ENCODE measurements around the gene KIAA0825. TPM values are rescaled to one million over a fixed set of nuclear protein-coding genes. Genes with fewer than 3 reads are reported as not detected.

KIAA0825 gene
- total RNA-seq, 4 donors from 2014 or later: 1.8 to 3.4 (median 2.6) TPM

GRCh38 chr5:94347130-94347529 is 271.3 kb downstream of the KIAA0825 start:
- WGBS, 2 donors: 72 to 87% methylated on average over 2 to 4 of the region's 8 CpGs
- Histone ChIP-seq H3K9me3 (peaks cover 0 to 5% (median 0%) of the 10 kb centered on the region in 3 donors), H3K4me1 (no peaks in the 10 kb centered on the region), H3K36me3 (no peaks in the 10 kb centered on the region), H3K27me3 (no peaks in the 10 kb centered on the region), H3K4me3 (no peak overlapping the region), H3K27ac (no peak overlapping the region)
- TF ChIP-seq CTCF (IDR thresholded peaks at IDR 0.05) (no peak), POLR2A (IDR thresholded peaks at IDR 0.05) (no peak)
- DNase-seq: no peak
- intact Hi-C loops (cut with DNase I): no loop called here

GRCh38 chr5:94345257-94345656 is 273.1 kb downstream of the KIAA0825 start:
- no peak overlapping the region for H3K4me3 ChIP-seq
- no peaks in the 10 kb centered on the region for H3K4me1 ChIP-seq
- no peak for DNase-seq
- no peaks in the 10 kb centered on the region for H3K36me3 ChIP-seq
- H3K27ac ChIP-seq: no peak overlapping the region
- intact Hi-C loops (cut with DNase I): no loop called here
- peaks cover 0 to 5% (median 0%) of the 10 kb centered on the region in 3 donors for H3K9me3 ChIP-seq
- no peaks in the 10 kb centered on the region for H3K27me3 ChIP-seq
- TF ChIP-seq POLR2A (IDR thresholded peaks at IDR 0.05) (no peak), CTCF (IDR thresholded peaks at IDR 0.05) (no peak)

GRCh38 chr5:94337617-94338016 is 280.8 kb downstream of the KIAA0825 start:
- no peak overlapping the region for H3K4me3 ChIP-seq
- H3K9me3 ChIP-seq: no peaks in the 10 kb centered on the region
- no peaks in the 10 kb centered on the region for H3K27me3 ChIP-seq
- H3K36me3 ChIP-seq: no peaks in the 10 kb centered on the region
- H3K27ac ChIP-seq: no peak overlapping the region
- no peak for TF ChIP-seq CTCF (IDR thresholded peaks at IDR 0.05)
- H3K4me1 ChIP-seq: no peaks in the 10 kb centered on the region
- WGBS, 2 donors: 85 to 100% methylated on average over 1 of the region's 1 CpG
- intact Hi-C loops (cut with DNase I): no loop called here
- no peak for DNase-seq

GRCh38 chr5:94335936-94336335 is 282.5 kb downstream of the KIAA0825 start:
- no peaks in the 10 kb centered on the region for H3K36me3 ChIP-seq
- TF ChIP-seq CTCF (IDR thresholded peaks at IDR 0.05): no peak
- no peak for TF ChIP-seq POLR2A (IDR thresholded peaks at IDR 0.05)
- DNase-seq: no peak

GRCh38 chr5:94329115-94329514 is 289.3 kb downstream of the KIAA0825 start:
- TF ChIP-seq CTCF (IDR thresholded peaks at IDR 0.05): no peak
- no peaks in the 10 kb centered on the region for H3K36me3 ChIP-seq
- no peaks in the 10 kb centered on the region for H3K27me3 ChIP-seq
- no peaks in the 10 kb centered on the region for H3K4me1 ChIP-seq
- peaks cover 0 to 9% (median 8%) of the 10 kb centered on the region in 3 donors for H3K9me3 ChIP-seq
- intact Hi-C loops (cut with DNase I): no loop called here
- no peak for DNase-seq
- no peak overlapping the region for H3K27ac ChIP-seq
- no peak overlapping the region for H3K4me3 ChIP-seq
- 78 to 100% methylated on average over 1 of the region's 1 CpG for WGBS, 2 donors

More at GRCh38 chr5:94335936-94336335, 282.5 kb downstream of the KIAA0825 start:
- Histone ChIP-seq H3K27me3 (no peaks in the 10 kb centered on the region), H3K27ac (no peak overlapping the region), H3K4me1 (no peaks in the 10 kb centered on the region), H3K4me3 (no peak overlapping the region), H3K9me3 (no peaks in the 10 kb centered on the region)
- intact Hi-C loops (cut with DNase I): no loop called here
- 83 to 96% methylated on average over 2 of the region's 2 CpGs for WGBS, 2 donors

Data from esophagus squamous epithelium (tissue), 5 donors.